ENCODE results near the gene PPARGC1A. TPM values are rescaled to one million over a fixed set of nuclear protein-coding genes. Genes with fewer than 3 reads are reported as not detected.
A peak's percentile ranks its signal among the peaks of the same experiment; 100 is the strongest.

Gene PPARGC1A
- total and polyA plus RNA-seq, 2 of the 13 experiments (the other 11 are each of a cell fraction or from before 2014, with no cell fraction given) = 20.7 to 37.3 TPM

DNA sequence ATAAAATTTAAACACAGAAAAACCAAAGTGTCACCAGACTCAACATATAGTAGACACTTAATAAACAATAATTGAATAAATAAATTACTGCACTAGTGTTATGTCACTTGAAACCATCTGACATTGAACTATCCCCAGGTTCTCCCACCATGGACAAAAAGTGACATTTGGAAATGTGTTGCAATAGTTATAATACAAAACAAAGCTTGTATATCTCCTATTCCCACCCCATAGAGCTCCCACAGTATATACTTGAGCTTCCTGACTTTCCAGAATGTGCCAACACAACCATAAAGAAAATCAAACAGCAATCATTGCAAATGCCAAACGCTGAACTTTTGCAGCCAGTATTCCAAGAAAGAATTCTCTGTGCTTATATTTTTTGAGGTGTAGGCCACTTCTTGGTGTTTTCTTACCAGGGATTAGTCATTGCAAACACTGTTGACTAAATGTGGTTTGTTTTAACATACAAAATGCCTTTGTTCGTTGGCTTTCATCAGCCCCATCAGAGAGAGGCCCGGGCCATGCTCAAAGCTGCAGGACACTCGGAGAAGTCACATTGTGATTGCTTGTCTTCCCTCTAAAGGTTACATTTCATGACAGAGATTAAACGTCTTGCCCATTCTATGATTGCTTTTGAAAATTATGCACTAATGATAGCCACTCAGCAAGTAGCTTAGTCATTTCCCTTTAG lies 33.8 kb downstream of the PPARGC1A start (continued):
- no peak for TF ChIP-seq ZNF879 (CRISPR knock-in tag; IDR thresholded peaks at IDR 0.05)
- no peak for TF ChIP-seq RNF2 (conservative IDR thresholded peaks at IDR 0.05; ENCODE audit: low read depth)
- peak; percentile 61 for TF ChIP-seq CEBPB (IDR thresholded peaks at IDR 0.05; ENCODE audit: borderline replicate concordance, low read depth, low read length)
- TF ChIP-seq NCOA2 (CRISPR knock-in tag; IDR thresholded peaks at IDR 0.05) = peak; percentile 48
- no peak for TF ChIP-seq FOXA1 (IDR thresholded peaks at IDR 0.05)
- TF ChIP-seq FOXA1 (CRISPR knock-in tag; IDR thresholded peaks at IDR 0.05) = peak; percentile 34; the same call in 1 of the 2 replicates
- TF ChIP-seq ZNF737 (CRISPR knock-in tag; IDR thresholded peaks at IDR 0.05; ENCODE audit: borderline replicate concordance) = no peak
- TF ChIP-seq EP300 (IDR thresholded peaks at IDR 0.05; ENCODE audit: low read depth in 2 of 2, low read length in 2 of 2) = peak in 1 of 2 experiments; percentile 75; a peak in 2 of 4 replicates
- TF ChIP-seq EP300 (CRISPR knock-in tag; IDR thresholded peaks at IDR 0.05; ENCODE audit: borderline replicate concordance) = no peak
- TF ChIP-seq HCFC1 (IDR thresholded peaks at IDR 0.05; ENCODE audit: low read depth, low read length) = no peak
- no peak for TF ChIP-seq DNMT1 (CRISPR knock-in tag; IDR thresholded peaks at IDR 0.05)
- TF ChIP-seq ZNF768 (CRISPR knock-in tag; IDR thresholded peaks at IDR 0.05) = no peak
- TF ChIP-seq, protein P1, sequence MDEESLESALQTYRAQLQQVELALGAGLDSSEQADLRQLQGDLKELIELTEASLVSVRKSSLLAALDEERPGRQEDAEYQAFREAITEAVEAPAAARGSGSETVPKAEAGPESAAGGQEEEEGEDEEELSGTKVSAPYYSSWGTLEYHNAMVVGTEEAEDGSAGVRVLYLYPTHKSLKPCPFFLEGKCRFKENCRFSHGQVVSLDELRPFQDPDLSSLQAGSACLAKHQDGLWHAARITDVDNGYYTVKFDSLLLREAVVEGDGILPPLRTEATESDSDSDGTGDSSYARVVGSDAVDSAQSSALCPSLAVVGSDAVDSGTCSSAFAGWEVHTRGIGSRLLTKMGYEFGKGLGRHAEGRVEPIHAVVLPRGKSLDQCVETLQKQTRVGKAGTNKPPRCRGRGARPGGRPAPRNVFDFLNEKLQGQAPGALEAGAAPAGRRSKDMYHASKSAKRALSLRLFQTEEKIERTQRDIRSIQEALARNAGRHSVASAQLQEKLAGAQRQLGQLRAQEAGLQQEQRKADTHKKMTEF (CRISPR knock-in tag; IDR thresholded peaks at IDR 0.05) = peak; percentile 27; the same call in 1 of the 2 replicates
- TF ChIP-seq, protein P2, sequence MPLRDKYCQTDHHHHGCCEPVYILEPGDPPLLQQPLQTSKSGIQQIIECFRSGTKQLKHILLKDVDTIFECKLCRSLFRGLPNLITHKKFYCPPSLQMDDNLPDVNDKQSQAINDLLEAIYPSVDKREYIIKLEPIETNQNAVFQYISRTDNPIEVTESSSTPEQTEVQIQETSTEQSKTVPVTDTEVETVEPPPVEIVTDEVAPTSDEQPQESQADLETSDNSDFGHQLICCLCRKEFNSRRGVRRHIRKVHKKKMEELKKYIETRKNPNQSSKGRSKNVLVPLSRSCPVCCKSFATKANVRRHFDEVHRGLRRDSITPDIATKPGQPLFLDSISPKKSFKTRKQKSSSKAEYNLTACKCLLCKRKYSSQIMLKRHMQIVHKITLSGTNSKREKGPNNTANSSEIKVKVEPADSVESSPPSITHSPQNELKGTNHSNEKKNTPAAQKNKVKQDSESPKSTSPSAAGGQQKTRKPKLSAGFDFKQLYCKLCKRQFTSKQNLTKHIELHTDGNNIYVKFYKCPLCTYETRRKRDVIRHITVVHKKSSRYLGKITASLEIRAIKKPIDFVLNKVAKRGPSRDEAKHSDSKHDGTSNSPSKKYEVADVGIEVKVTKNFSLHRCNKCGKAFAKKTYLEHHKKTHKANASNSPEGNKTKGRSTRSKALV (CRISPR knock-in tag; IDR thresholded peaks at IDR 0.05) = 0 out of 2 replicates have a peak, but pooled peaks have one; percentile 36
- 0 out of 2 replicates have a peak, but pooled peaks have one; percentile 14 for TF ChIP-seq ZSCAN9 (CRISPR knock-in tag; IDR thresholded peaks at IDR 0.05; ENCODE audit: borderline replicate concordance)
- no peak for TF ChIP-seq DNMT3B (CRISPR knock-in tag; conservative IDR thresholded peaks at IDR 0.05)
- peak; percentile 50 for TF ChIP-seq CREM (IDR thresholded peaks at IDR 0.05)
- no peak for TF ChIP-seq CREM (CRISPR knock-in tag; IDR thresholded peaks at IDR 0.05)
- no peak for TF ChIP-seq ZFP41 (CRISPR knock-in tag; IDR thresholded peaks at IDR 0.05; ENCODE audit: borderline replicate concordance)
- TF ChIP-seq ZFX (CRISPR knock-in tag; IDR thresholded peaks at IDR 0.05; ENCODE audit: low read depth) = peak; percentile 42; the same call in 1 of the 2 replicates
- TF ChIP-seq TGIF2 (CRISPR knock-in tag; IDR thresholded peaks at IDR 0.05) = 0 out of 2 replicates have a peak, but pooled peaks have one; percentile 17
- TF ChIP-seq, protein P3, sequence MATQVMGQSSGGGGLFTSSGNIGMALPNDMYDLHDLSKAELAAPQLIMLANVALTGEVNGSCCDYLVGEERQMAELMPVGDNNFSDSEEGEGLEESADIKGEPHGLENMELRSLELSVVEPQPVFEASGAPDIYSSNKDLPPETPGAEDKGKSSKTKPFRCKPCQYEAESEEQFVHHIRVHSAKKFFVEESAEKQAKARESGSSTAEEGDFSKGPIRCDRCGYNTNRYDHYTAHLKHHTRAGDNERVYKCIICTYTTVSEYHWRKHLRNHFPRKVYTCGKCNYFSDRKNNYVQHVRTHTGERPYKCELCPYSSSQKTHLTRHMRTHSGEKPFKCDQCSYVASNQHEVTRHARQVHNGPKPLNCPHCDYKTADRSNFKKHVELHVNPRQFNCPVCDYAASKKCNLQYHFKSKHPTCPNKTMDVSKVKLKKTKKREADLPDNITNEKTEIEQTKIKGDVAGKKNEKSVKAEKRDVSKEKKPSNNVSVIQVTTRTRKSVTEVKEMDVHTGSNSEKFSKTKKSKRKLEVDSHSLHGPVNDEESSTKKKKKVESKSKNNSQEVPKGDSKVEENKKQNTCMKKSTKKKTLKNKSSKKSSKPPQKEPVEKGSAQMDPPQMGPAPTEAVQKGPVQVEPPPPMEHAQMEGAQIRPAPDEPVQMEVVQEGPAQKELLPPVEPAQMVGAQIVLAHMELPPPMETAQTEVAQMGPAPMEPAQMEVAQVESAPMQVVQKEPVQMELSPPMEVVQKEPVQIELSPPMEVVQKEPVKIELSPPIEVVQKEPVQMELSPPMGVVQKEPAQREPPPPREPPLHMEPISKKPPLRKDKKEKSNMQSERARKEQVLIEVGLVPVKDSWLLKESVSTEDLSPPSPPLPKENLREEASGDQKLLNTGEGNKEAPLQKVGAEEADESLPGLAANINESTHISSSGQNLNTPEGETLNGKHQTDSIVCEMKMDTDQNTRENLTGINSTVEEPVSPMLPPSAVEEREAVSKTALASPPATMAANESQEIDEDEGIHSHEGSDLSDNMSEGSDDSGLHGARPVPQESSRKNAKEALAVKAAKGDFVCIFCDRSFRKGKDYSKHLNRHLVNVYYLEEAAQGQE (IDR thresholded peaks at IDR 0.05; ENCODE audit: borderline replicate concordance in 1 of 2, low read depth in 1 of 2, low read length in 2 of 2) = no peak

Measured in HepG2 (cell line).